Raji (cell line): ENCODE measurements around the gene ATG4D.
A peak's percentile ranks its signal among the peaks of the same experiment; 100 is the strongest.

ENCODE experiments used
- POLR2A ChIP-seq: IDR thresholded peaks from 2 replicates; pipeline ENCODE4 v1.6.1; 2011; ENCODE audit warnings: low read depth, low read length, control low read depth; ENCODE audit not compliant: insufficient read depth

Gene ATG4D

DNA sequence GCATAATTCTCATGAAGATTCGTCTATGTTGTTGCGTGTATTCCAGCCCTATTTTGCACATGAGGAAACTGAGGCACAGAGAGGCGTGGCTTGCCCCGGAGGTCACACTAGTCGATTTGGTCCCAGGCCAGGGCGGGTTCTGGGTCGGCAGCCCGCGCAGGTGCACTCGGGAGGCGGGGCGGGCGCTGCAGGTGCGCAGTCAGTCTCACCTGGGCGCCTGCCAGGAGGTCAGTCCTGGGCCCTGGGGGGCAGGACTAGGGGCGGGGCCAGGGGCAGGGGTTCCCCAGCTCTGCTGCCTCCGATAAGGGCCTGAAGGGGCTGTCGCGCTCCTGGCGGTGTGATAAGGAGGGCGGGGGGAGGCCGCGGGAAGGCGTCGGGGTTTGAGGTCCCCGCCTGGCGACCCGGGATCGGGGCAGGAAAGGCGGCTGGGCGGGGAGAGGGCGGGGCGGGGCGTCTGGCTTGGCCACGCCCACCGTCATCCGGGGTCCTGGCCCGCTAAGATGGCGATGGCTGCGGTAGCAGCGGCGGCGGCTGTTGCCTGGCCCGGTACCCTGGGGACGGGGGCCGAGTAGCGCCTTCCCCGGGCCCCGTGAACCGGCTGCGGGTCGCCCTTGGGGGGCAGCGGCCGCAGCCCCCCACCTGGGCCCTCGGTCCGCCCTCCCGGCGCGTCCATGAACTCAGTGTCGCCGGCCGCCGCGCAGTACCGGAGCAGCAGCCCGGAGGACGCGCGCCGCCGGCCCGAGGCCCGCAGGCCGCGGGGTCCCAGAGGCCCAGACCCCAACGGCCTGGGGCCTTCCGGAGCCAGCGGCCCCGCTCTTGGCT lies at the start of gene ATG4D:
ATG4D (plus strand) TSS at position 485 of the 822 bp plus-strand sequence; CDS start at position 672, 187 bp downstream.
- peak; percentile 71 for TF ChIP-seq POLR2A

DNA sequence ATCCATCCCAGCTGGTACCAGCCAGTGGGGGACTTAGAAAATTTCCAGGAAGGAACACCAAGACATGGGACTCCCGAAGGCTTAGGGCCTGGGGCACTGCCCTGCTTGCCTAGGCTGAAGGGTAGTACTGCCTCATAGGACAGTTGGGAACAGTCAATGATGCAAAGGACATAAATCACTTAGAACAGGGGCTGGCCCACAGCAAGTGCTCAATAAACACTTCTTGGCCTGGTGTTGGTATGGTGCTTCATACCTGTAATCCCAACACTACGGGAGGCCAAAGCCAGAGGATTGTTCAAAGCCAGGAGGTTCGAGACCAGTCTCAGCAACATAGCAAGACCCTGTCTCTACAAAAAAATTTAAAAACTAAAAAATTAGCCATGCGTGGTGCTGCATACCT lies 46.3 kb upstream of the ATG4D start:
- no peak for TF ChIP-seq POLR2A

DNA sequence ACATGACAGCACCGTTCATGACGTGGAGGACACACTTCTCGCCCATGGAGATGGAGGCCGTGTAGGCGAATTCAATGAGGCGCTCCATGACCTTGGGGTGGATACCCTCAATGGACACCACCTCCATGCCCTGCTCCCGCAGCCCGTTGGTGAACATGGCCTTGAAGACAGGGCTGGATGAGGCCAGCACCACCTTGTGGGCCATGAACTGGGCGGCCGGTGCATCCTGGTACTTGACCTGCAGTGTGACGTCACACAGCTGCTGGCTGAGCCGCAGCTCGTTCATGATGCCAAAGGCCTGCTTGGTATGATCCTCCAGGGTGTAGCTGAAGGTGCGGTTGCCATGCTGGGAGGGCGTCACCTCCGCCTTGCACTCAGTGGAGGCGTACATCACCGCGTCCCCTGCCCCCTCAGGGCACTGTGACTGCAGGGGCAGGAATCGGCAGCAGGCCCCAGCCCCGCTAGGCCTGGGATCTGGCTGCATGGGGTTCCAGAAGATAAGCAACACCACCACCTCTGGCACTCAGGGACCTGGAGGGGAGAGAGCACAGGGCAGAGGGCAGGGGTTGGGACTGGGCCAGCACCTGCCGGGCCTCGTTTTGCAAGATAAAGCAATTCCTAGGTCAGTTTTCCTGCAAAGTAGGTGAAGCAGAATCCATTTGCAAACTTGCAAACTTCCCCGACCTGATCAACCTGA lies 44.0 kb upstream of the ATG4D start:
- TF ChIP-seq POLR2A: no peak

DNA sequence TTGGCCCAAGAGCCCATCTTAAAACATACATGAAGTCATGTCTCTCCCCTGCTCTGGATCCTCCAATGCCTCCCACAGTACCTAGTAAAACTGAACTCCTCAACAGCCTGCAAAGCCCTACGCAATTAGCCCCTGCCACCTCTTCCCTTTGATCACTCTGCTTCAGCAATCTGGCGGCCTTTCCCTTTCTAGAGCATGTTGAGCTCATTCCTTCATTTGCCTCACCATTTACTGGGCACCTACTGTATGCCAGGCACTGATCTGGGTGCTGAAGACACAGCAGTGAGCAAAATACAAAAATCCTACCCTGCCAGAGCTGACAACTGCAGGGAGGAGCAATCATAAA lies 43.5 kb upstream of the ATG4D start:
- TF ChIP-seq POLR2A: no peak

DNA sequence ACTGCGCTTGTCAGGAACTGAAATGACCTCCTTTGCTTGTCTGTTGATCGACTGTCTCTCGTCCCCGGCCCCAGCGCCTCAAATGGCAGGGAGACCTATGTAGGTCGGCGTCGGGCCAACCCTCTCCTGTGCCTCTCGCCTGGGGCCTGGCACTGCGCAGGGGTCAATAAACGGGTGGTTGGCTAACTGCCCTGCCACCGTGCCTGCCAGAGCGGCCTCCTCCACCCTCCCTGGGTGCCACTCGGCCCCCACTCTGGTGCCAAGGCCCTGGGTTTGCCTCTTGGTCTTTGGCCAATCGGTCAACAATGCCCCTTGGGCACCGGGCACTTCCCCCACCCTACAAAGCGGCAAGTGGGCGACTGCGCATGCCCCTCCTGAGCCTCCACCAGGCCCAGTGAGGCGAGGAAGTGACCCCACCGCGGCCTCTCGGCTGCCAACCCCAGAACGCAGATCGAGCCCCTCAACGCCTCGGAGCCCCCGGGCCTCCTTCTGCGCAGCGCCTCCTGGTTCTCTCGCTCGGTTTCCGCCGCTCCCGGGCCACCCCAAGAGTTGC lies 41.7 kb upstream of the ATG4D start:
- 0 out of 2 replicates have a peak, but pooled peaks have one; percentile 41 for TF ChIP-seq POLR2A

DNA sequence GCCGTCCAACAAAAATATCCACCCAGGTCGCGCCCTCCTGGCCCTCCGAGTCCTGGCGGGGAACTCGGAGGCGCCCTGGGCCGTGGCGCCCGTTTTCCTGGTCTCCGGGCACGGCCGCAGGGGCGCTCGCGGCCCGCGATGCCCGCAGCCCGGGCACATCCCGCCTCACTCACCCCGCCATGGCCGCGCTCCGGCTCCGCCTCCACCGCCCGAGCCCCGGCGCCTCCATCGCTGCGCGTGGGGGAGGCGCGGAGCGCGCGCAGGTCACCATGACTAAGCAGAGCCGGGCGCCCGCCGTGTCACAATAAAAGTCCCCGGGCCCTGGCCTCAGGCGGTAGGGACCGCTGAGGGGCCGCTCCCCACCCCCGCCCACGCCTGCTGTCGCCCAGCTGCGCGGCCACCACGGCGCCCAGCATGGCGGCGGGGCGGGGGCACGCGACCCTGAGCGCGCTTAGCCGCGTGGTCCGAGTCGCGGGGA lies 41.1 kb upstream of the ATG4D start:
- TF ChIP-seq POLR2A: peak; percentile 68

DNA sequence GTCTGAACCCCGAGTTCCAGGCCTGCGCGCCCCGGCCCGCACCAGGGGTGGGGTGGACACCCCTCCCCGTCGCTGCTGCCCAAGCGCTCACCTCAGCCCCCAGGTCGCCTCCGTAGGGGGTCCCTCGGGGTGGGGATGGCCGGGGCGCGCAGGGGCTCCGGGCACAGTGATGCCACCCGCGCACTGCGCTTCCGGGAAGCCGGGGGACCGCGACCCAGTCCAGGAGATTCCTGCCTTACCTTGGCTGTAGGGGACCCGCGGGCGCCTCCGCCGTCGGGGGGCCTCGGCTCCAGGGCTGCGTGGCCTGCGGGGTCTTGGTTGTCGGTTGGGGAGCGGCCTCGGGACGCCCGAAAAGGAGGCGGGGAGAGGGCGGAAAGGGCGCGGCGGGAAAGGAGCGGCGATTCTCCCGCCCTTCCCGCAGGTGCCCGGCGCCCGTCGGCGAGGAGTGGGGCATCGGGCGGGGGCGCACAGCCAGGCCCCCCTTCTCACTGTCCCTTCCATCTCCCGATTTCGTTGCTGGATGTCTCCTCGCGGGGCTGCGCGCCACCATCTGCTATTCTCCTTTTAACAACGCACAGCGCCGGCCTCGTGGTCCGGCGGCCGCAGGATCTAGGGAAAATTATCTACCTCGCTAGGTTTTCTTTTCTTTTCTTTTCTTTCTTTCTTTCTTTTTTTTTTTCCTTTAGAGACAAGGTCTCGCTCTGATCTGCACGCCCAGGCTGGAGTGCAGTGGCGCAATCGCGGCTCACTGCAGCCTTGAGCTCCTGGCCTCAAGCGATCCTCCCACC lies 40.5 kb upstream of the ATG4D start, which contains the start of gene KEAP1:
KEAP1 (minus strand) TSS at position 355 of the 788 bp plus-strand sequence. CDS start 3,323 bp downstream, outside the sequence.
- TF ChIP-seq POLR2A: no peak

DNA sequence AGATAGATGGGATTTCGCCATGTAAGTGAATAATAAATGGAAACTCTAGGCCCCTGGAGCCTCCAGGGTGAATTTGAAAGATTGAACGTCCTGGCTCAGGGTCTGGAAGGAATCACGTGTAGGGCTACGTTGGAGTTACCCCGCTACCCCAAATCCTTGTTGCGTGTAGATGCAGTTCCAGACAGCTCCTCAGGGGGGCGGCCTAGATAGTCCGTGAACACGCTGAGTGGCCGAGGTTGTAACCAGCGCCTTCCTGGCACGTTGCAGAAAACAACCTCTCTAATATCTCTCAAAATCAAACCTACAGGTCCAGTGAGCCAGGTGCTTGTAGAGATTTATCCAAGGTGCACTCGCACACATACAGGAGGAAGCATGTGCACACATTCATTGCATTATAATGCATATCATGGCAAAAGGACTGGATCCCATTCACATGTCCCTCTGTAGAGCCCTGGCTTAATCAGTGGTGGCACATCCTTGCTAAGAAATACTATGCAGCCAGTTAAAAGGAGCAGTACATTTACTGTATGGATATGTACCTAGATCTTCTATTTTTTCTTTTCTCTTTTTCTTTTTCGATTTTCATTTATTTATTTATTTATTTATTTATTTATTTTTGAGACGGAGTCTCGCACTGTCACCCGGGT lies 38.0 kb upstream of the ATG4D start:
- no peak; the same call in 1 of the 2 replicates for TF ChIP-seq POLR2A

DNA sequence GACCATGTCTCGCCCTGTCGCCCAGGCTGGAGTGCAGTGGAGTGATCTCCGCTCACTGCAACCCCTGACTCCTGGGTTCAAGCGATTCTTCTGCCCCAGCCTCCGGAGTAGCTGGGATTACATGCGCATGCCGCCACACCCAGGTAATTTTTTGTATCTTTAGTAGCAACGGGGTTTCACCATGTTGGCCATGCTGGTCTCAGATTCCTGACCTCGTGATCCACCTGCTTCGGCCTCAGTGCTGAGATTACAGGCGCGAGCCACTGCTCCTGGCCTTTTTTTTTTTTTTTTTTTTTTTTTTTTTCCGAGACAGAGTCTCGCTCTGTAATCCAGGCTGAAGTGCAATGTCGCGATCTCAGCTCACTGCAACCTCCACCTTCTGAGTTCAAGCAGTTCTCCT lies 35.7 kb upstream of the ATG4D start:
- no peak for TF ChIP-seq POLR2A

DNA sequence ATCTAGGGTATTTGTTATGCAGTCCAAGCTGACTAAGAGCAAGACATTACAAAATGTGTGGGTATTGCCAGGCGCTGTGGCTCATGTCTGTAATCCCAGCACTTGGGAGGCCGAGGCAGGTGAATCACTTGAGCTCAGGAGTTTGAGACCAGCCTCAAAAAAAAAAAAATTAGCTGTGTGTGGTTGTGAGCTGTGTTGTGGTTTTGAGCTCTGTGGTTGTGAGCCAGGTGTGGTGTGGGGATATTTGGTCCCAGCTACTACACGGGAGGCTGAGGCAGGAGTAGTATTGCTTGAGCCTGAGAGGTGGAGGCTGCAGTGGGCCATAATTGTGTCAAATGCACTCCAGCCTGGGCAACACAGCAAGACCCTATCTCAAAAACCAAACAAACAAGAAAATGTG lies 35.0 kb upstream of the ATG4D start:
- no peak for TF ChIP-seq POLR2A

DNA sequence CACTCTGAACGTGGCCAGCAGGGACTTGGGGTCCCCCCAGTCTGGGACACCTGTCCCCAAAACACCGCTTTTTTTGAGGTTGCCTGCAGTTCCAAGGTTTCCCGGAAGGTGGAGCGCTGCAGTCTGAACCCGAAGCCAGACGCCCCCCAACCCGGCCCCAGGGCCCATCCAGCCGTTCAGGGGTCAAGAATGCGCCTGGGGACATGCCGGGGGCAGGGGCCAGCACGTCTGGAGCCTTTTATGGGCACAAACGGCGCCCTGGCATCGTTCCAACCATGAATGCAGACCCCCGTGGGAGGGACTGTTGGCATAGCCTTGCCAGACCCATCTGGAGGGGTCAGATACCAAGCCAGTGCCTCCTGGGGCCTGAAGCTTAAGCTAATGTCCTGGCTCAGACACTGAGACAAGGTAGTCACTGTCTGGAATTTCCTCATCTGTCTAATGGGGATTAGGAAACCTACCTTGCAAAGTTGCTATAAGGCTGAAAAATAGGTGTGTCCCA lies 33.4 kb upstream of the ATG4D start:
- TF ChIP-seq POLR2A: no peak

DNA sequence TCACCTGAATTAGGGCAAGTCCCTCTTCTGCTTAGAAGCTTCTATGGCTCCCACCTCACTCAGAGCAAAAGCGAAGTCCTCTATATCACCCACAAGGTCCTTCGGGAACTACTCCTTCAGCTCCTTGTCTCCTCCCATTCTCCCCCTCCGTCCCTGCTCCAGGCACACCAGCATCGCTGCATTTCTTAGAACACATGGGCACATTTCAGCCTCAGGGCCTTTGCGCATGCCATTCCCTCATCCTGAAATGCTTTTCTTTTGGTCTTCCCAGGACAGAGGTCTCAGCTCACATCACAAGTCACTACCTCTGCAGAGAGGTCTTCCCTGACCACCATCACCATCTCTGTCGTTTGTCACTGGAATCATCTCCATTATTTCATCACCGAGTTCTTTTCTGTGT lies 30.5 kb upstream of the ATG4D start:
- TF ChIP-seq POLR2A: no peak

DNA sequence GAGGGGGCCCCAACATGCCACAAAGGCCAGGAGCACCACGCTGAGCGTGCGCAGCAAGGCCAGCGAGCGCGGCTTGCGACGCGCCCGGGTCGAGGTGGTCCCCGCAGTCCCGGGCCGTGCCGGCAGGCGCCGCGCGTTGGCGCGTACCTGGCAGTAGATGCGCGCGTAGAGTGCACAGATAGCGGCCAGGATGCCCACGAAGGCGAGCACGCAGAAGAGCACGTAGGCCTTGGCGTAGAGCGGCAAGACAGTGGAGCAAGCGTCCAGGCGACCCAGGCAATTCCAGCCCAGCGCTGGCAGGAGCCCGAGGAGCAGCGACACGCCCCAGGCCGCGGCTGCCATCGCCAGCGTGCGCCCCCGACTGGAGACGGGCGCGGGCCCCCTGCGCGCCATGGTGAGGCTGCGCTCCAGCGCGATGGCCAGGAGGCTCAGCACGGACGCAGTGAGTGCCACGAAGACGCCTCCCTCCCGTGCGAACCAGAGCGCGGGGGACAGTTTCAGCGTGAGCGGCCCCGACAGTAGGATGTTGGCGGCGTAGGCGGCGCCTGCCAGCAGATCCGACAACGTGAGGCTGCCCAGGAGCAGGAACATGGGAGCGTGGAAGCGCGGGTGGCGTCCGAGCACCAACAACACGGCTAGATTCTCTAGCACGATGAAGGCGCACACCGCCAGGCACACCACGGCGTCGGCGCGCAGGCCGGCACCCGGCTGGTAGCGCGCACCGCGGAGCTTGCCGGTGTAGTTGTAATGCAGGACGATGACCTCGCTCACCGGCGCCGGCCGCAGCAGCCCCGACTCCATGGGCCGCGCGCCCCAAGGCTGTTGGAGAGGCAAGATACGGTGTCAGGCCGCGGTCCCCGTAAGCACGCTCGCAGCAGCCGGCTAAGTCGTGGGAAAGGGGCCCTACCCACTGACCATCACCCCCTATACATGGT lies 29.2 kb upstream of the ATG4D start:
- no peak for TF ChIP-seq POLR2A
